ENCODE measurements around the gene POPDC2.

The POPDC2 gene

DNA sequence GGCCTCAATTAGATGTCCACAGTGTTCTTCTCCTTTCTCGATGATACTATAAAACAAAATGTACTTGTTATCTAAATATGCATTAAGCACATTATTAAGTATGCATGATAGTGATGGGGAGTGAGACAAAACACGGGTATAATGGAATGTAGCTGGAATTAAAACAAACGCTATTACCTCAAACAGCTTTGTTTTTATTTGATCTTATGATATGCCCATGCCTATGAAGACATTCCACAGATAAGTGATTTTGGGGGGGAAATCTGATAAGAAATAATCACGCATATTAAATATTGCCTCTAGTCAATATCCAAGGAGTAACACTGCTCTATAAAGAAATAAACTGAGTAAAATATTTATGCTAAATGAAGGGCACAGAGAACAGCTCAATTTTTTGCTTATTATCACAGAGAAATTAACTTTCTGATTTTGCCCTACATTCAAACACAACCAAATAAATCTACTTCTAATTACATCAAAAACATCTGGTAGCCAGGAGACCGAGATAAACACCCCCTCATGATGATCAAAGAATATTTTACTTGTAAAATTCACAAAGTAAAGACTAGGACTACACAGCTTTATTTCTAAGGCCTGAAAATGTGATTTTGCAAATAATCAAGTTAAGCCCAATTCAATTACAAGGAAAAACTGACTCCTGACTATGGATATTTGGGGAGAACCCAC is 14.9 kb upstream of the POPDC2 start:
- H3K18ac ChIP-seq (ENCODE audit: low read depth in 1 of 2, low read length in 2 of 2) = no peak overlapping the region
- H3K4me3 ChIP-seq (ENCODE audit: insufficient read depth in 1 of 2, low read depth in 1 of 2, low read length in 2 of 2) = peak overlapping the region in 1 of 2 experiments; percentile 85
- no peaks in the 10 kb centered on the region for H3K9me3 ChIP-seq (ENCODE audit: control insufficient read depth, low read length)
- no peak overlapping the region for H4K8ac ChIP-seq (ENCODE audit: low read length)
- H2BK5ac ChIP-seq (ENCODE audit: low read depth, low read length, poor library complexity, severe bottlenecking) = no peak overlapping the region
- no peak overlapping the region for H2BK12ac ChIP-seq (ENCODE audit: low read length in 2 of 2)
- H3K79me1 ChIP-seq (replicated peaks; ENCODE audit: low read length, poor library complexity, severe bottlenecking) = peaks cover 10% of the 10 kb centered on the region
- H3K14ac ChIP-seq (ENCODE audit: low read length in 2 of 2) = no peak overlapping the region
- no peak overlapping the region for H2AFZ ChIP-seq (ENCODE audit: low read depth, low read length)
- H3K27ac ChIP-seq (ENCODE audit: low read length, poor library complexity, severe bottlenecking) = no peak overlapping the region
- H4K91ac ChIP-seq (ENCODE audit: low read length) = no peak overlapping the region
- H2BK120ac ChIP-seq (ENCODE audit: low read depth, low read length) = no peak overlapping the region
- peaks cover 14 to 44% of the 10 kb centered on the region in 2 experiments for H3K36me3 ChIP-seq (ENCODE audit: control insufficient read depth in 1 of 2, insufficient read depth in 2 of 2, low read depth in 1 of 2, low read length in 2 of 2)
- H2AK5ac ChIP-seq (ENCODE audit: low read length, severe bottlenecking) = no peak overlapping the region
- no peaks in the 10 kb centered on the region for H3K27me3 ChIP-seq (ENCODE audit: control insufficient read depth in 1 of 2, insufficient read depth in 1 of 2, low read length in 2 of 2)
- H3K4me2 ChIP-seq (ENCODE audit: low read length, poor library complexity, severe bottlenecking) = no peak overlapping the region
- H3K9ac ChIP-seq (ENCODE audit: low read length) = peak overlapping the region; percentile 94
- no CpG with 5 or more reads among the region's 5 CpGs for WGBS
- no peak for DNase-seq
- H3K23ac ChIP-seq (ENCODE audit: low read length in 2 of 2) = no peak overlapping the region
- H3K4me1 ChIP-seq (ENCODE audit: control insufficient read depth, insufficient read depth, low read depth, low read length) = no peaks in the 10 kb centered on the region
- no peak overlapping the region for H2BK15ac ChIP-seq (ENCODE audit: low read depth, poor library complexity, severe bottlenecking)
- no peak overlapping the region for H3K4ac ChIP-seq (ENCODE audit: low read depth in 1 of 2, low read length in 2 of 2)

DNA sequence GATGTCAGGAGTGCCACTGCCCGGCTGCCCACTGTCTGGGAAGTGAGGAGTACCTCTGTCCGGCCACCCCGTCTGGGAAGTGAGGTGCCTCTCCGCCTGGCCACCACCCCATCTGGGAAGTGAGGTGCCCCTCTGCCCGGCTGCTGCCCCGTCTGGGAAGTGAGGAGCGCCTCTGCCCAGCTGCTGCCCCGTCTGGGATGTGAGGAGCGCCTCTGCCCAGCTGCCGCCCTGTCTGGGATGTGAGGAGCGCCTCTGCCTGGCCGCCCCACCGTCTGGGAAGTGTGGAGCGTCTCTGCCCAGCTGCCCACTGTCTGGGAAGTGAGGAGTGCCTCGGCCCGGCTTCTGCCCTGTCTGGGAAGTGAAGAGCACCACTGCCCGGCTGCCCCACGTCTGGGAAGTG is 13.5 kb upstream of the POPDC2 start:
- H3K9me3 ChIP-seq (ENCODE audit: control insufficient read depth, low read length) = no peaks in the 10 kb centered on the region
- no peak overlapping the region for H3K4me3 ChIP-seq (ENCODE audit: insufficient read depth in 1 of 2, low read depth in 1 of 2, low read length in 2 of 2)
- H3K14ac ChIP-seq (ENCODE audit: low read length in 2 of 2) = no peak overlapping the region
- H2BK5ac ChIP-seq (ENCODE audit: low read depth, low read length, poor library complexity, severe bottlenecking) = no peak overlapping the region
- no peak overlapping the region for H3K27ac ChIP-seq (ENCODE audit: low read length, poor library complexity, severe bottlenecking)
- no peak overlapping the region for H2BK120ac ChIP-seq (ENCODE audit: low read depth, low read length)
- no peak overlapping the region for H3K4me2 ChIP-seq (ENCODE audit: low read length, poor library complexity, severe bottlenecking)
- no peak overlapping the region for H3K23ac ChIP-seq (ENCODE audit: low read length in 2 of 2)
- H3K4me1 ChIP-seq (ENCODE audit: control insufficient read depth, insufficient read depth, low read depth, low read length) = no peaks in the 10 kb centered on the region
- no peak overlapping the region for H3K9ac ChIP-seq (ENCODE audit: low read length)
- H2AFZ ChIP-seq (ENCODE audit: low read depth, low read length) = no peak overlapping the region
- H3K4ac ChIP-seq (ENCODE audit: low read depth in 1 of 2, low read length in 2 of 2) = no peak overlapping the region
- H2BK15ac ChIP-seq (ENCODE audit: low read depth, poor library complexity, severe bottlenecking) = no peak overlapping the region
- DNase-seq = no peak
- H3K79me1 ChIP-seq (replicated peaks; ENCODE audit: low read length, poor library complexity, severe bottlenecking) = peaks cover 11% of the 10 kb centered on the region
- peaks cover 14 to 51% of the 10 kb centered on the region in 2 experiments for H3K36me3 ChIP-seq (ENCODE audit: control insufficient read depth in 1 of 2, insufficient read depth in 2 of 2, low read depth in 1 of 2, low read length in 2 of 2)
- no peak overlapping the region for H2AK5ac ChIP-seq (ENCODE audit: low read length, severe bottlenecking)
- WGBS = 97% methylated on average over 16 of the region's 18 CpGs
- H4K8ac ChIP-seq (ENCODE audit: low read length) = no peak overlapping the region
- H4K91ac ChIP-seq (ENCODE audit: low read length) = no peak overlapping the region
- H2BK12ac ChIP-seq (ENCODE audit: low read length in 2 of 2) = no peak overlapping the region
- H3K18ac ChIP-seq (ENCODE audit: low read depth in 1 of 2, low read length in 2 of 2) = no peak overlapping the region
- H3K27me3 ChIP-seq (ENCODE audit: control insufficient read depth in 1 of 2, insufficient read depth in 1 of 2, low read length in 2 of 2) = no peaks in the 10 kb centered on the region

DNA sequence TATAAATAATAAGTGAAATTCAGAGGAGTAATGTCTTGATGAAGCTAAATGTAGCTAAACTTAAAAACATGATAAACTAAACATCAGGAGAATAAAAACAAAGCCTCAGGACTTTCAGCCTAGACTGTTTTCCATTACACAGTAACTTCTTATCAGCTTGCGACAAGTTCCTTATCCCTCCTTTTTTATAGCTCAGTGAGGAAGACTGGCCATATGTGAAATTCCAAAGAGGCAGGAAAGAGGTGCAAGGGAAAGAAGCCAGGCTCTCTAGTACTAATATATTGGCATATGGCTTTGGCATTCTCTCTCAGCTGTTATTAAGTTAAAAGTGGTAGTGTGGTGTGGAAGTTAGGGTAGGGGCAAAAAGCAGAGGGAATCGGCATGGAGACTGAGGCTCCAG is 12.4 kb upstream of the POPDC2 start:
- H3K27ac ChIP-seq (ENCODE audit: low read length, poor library complexity, severe bottlenecking) = no peak overlapping the region
- H2AFZ ChIP-seq (ENCODE audit: low read depth, low read length) = no peak overlapping the region
- no peak overlapping the region for H2AK5ac ChIP-seq (ENCODE audit: low read length, severe bottlenecking)
- H3K4me2 ChIP-seq (ENCODE audit: low read length, poor library complexity, severe bottlenecking) = no peak overlapping the region
- no peak overlapping the region for H3K4ac ChIP-seq (ENCODE audit: low read depth in 1 of 2, low read length in 2 of 2)
- no peaks in the 10 kb centered on the region for H3K9me3 ChIP-seq (ENCODE audit: control insufficient read depth, low read length)
- no peak overlapping the region for H3K9ac ChIP-seq (ENCODE audit: low read length)
- DNase-seq = no peak
- no peak overlapping the region for H4K8ac ChIP-seq (ENCODE audit: low read length)
- H3K79me1 ChIP-seq (replicated peaks; ENCODE audit: low read length, poor library complexity, severe bottlenecking) = peaks cover 11% of the 10 kb centered on the region
- no peak overlapping the region for H4K91ac ChIP-seq (ENCODE audit: low read length)
- H2BK5ac ChIP-seq (ENCODE audit: low read depth, low read length, poor library complexity, severe bottlenecking) = no peak overlapping the region
- no peak overlapping the region for H3K23ac ChIP-seq (ENCODE audit: low read length in 2 of 2)
- H3K4me3 ChIP-seq (ENCODE audit: insufficient read depth in 1 of 2, low read depth in 1 of 2, low read length in 2 of 2) = no peak overlapping the region
- H3K18ac ChIP-seq (ENCODE audit: low read depth in 1 of 2, low read length in 2 of 2) = no peak overlapping the region
- H3K27me3 ChIP-seq (ENCODE audit: control insufficient read depth in 1 of 2, insufficient read depth in 1 of 2, low read length in 2 of 2) = no peaks in the 10 kb centered on the region
- no peak overlapping the region for H2BK120ac ChIP-seq (ENCODE audit: low read depth, low read length)
- WGBS = 100% methylated on average over 1 of the region's 2 CpGs
- H2BK15ac ChIP-seq (ENCODE audit: low read depth, poor library complexity, severe bottlenecking) = no peak overlapping the region
- no peaks in the 10 kb centered on the region for H3K4me1 ChIP-seq (ENCODE audit: control insufficient read depth, insufficient read depth, low read depth, low read length)
- H3K36me3 ChIP-seq (ENCODE audit: control insufficient read depth in 1 of 2, insufficient read depth in 2 of 2, low read depth in 1 of 2, low read length in 2 of 2) = peaks cover 14 to 58% of the 10 kb centered on the region in 2 experiments
- no peak overlapping the region for H3K14ac ChIP-seq (ENCODE audit: low read length in 2 of 2)
- H2BK12ac ChIP-seq (ENCODE audit: low read length in 2 of 2) = no peak overlapping the region

DNA sequence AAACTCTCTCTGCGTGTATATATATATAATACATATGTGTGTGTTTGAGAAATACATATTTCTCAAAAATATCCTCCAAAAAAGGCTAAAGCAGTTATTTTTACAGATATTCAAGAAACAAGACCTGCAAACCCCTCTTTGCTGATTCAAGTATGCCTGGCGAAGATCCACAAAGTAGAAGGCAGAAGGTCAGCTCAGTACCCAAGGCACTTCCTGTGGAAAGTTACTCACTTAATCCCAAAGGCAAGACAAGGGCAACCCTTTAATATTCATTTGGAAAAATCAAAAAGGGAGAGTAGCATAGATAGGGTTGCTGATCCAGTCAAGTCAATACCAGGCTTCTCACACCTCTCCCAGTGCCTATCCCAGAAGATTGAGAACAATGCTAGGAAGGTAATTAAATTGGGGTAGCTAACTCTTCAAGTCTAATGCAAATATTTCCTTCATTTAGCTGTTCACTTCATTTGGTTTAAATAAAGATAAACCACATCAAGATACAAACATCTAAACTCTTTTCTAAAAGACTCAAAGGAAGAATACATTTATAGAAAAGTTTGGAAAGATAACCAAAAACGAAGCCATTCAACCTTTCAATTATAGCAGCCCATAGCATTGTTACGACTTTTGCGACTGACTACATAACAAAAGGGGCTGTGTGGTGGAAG is 9.6 kb upstream of the POPDC2 start:
- no peak overlapping the region for H4K91ac ChIP-seq (ENCODE audit: low read length)
- no peak overlapping the region for H3K4me3 ChIP-seq (ENCODE audit: insufficient read depth in 1 of 2, low read depth in 1 of 2, low read length in 2 of 2)
- no peak overlapping the region for H2BK15ac ChIP-seq (ENCODE audit: low read depth, poor library complexity, severe bottlenecking)
- H2AK5ac ChIP-seq (ENCODE audit: low read length, severe bottlenecking) = no peak overlapping the region
- no peak overlapping the region for H4K8ac ChIP-seq (ENCODE audit: low read length)
- no peak overlapping the region for H3K9ac ChIP-seq (ENCODE audit: low read length)
- no peaks in the 10 kb centered on the region for H3K9me3 ChIP-seq (ENCODE audit: control insufficient read depth, low read length)
- no peak overlapping the region for H2BK120ac ChIP-seq (ENCODE audit: low read depth, low read length)
- no peaks in the 10 kb centered on the region for H3K27me3 ChIP-seq (ENCODE audit: control insufficient read depth in 1 of 2, insufficient read depth in 1 of 2, low read length in 2 of 2)
- no peak overlapping the region for H3K4ac ChIP-seq (ENCODE audit: low read depth in 1 of 2, low read length in 2 of 2)
- no peak overlapping the region for H2AFZ ChIP-seq (ENCODE audit: low read depth, low read length)
- H3K27ac ChIP-seq (ENCODE audit: low read length, poor library complexity, severe bottlenecking) = no peak overlapping the region
- DNase-seq = peak; percentile 8
- no peak overlapping the region for H3K14ac ChIP-seq (ENCODE audit: low read length in 2 of 2)
- no peak overlapping the region for H3K4me2 ChIP-seq (ENCODE audit: low read length, poor library complexity, severe bottlenecking)
- H2BK5ac ChIP-seq (ENCODE audit: low read depth, low read length, poor library complexity, severe bottlenecking) = no peak overlapping the region
- no peak overlapping the region for H3K23ac ChIP-seq (ENCODE audit: low read length in 2 of 2)
- no peaks in the 10 kb centered on the region for H3K4me1 ChIP-seq (ENCODE audit: control insufficient read depth, insufficient read depth, low read depth, low read length)
- no peak overlapping the region for H3K18ac ChIP-seq (ENCODE audit: low read depth in 1 of 2, low read length in 2 of 2)
- peaks cover 14 to 66% of the 10 kb centered on the region in 2 experiments for H3K36me3 ChIP-seq (ENCODE audit: control insufficient read depth in 1 of 2, insufficient read depth in 2 of 2, low read depth in 1 of 2, low read length in 2 of 2)
- H2BK12ac ChIP-seq (ENCODE audit: low read length in 2 of 2) = no peak overlapping the region
- H3K79me1 ChIP-seq (replicated peaks; ENCODE audit: low read length, poor library complexity, severe bottlenecking) = peaks cover 9% of the 10 kb centered on the region
- 86% methylated on average over 3 of the region's 5 CpGs for WGBS

Measured in mesenchymal stem cell (in vitro differentiated cells and primary cell).